IMR-90 (cell line): ENCODE measurements around the gene TRMT2B. TPM values are rescaled to one million over a fixed set of nuclear protein-coding genes. Genes with fewer than 3 reads are reported as not detected.

Experiments
- ATAC-seq: fragments of 200-7000 bp; cut with Tn5 transposase; 2 replicates; pipeline ENCODE4 v1.9.1; 2020; ENCODE audit warnings: low read depth, mild to moderate bottlenecking, moderate library complexity
- BruUV-seq: library from RNA; stranded (reverse); fragments of 400-500 nt; replicated peaks from 2 replicates; lab custom pipeline; 2021; lab: Mats Ljungman, UMichigan
- CTCF ChIA-PET: fragments of 300-600 bp; formaldehyde crosslinking; extraction: SDS; loops from one replicate; lab custom pipeline; 2021; ENCODE audit warnings: antibody characterized with exemption; lab: Yijun Ruan, JAX
- POLR2A ChIA-PET: fragments of 300-600 bp; sonication (Branson Sonifier 250); formaldehyde crosslinking; loops from one replicate; lab custom pipeline; 2022; ENCODE audit warnings: antibody characterized with exemption; ENCODE audit not compliant: unreplicated experiment; lab: Charles Lee
- DNase-seq: peaks from one replicate; pipeline ENCODE4 v3.0.0; 2013
- H2AFZ ChIP-seq: replicated peaks from 2 replicates; pipeline ENCODE3; 2013; ENCODE audit warnings: low read length, mild to moderate bottlenecking; ENCODE audit not compliant: poor library complexity
- H2AK5ac ChIP-seq: 2 replicates; pipeline ENCODE4 v1.6.1; 2013; ENCODE audit warnings: low read depth, low read length, inconsistent platforms
- H2AK9ac ChIP-seq: replicated peaks from 2 replicates; pipeline ENCODE3; 2013; ENCODE audit warnings: mild to moderate bottlenecking, low read depth, low read length, moderate library complexity; ENCODE audit not compliant: poor library complexity
- H2BK120ac ChIP-seq: 2 replicates; pipeline ENCODE4 v1.6.1; 2013; ENCODE audit warnings: low read depth, low read length, inconsistent platforms
- H2BK15ac ChIP-seq: 3 replicates; pipeline ENCODE4 v1.6.1; 2013; ENCODE audit warnings: low read depth, low read length, inconsistent platforms
- H2BK20ac ChIP-seq: 2 replicates; pipeline ENCODE4 v1.6.1; 2013; ENCODE audit warnings: low read depth, mild to moderate bottlenecking, inconsistent platforms, low read length, moderate library complexity
- H2BK5ac ChIP-seq: 2 replicates; pipeline ENCODE4 v1.6.1; 2013; ENCODE audit warnings: mild to moderate bottlenecking, low read depth, low read length, inconsistent platforms; ENCODE audit not compliant: poor library complexity, severe bottlenecking
- H3K14ac ChIP-seq: replicated peaks from 2 replicates; pipeline ENCODE4 v1.6.1; 2013; ENCODE audit warnings: low read depth, low read length, inconsistent platforms
- H3K18ac ChIP-seq: 2 replicates; pipeline ENCODE4 v1.6.1; 2013; ENCODE audit warnings: low read depth, low read length, control low read depth
- H3K23ac ChIP-seq: 2 replicates; pipeline ENCODE4 v1.6.1; 2013; ENCODE audit warnings: low read depth, low read length, inconsistent platforms
- H3K27ac ChIP-seq: 2 replicates; pipeline ENCODE4 v1.5.1; 2013; ENCODE audit warnings: mild to moderate bottlenecking, control low read depth, low read length; ENCODE audit not compliant: insufficient read depth
- H3K27me3 ChIP-seq: 2 replicates; pipeline ENCODE4 v1.6.1; 2013; ENCODE audit warnings: low read length; ENCODE audit not compliant: control insufficient read depth, insufficient read depth
- H3K36me3 ChIP-seq: 2 replicates; pipeline ENCODE4 v1.6.1; 2013; ENCODE audit warnings: low read length, mixed read lengths; ENCODE audit not compliant: control insufficient read depth, insufficient read depth
- H3K4ac ChIP-seq: 2 replicates; pipeline ENCODE4 v1.6.1; 2013; ENCODE audit warnings: low read depth, low read length, inconsistent platforms
- H3K4me1 ChIP-seq: 2 replicates; pipeline ENCODE4 v1.6.1; 2013; ENCODE audit warnings: low read length, mixed read lengths; ENCODE audit not compliant: control insufficient read depth, insufficient read depth
- H3K4me2 ChIP-seq: 2 replicates; pipeline ENCODE4 v1.6.1; 2013; ENCODE audit warnings: low read depth, mild to moderate bottlenecking, control low read depth, low read length, moderate library complexity
- H3K4me3 ChIP-seq: 2 replicates; pipeline ENCODE4 v1.5.1; 2013; ENCODE audit warnings: low read depth, mild to moderate bottlenecking, control low read depth, low read length, moderate library complexity; ENCODE audit not compliant: insufficient read depth
- H3K56ac ChIP-seq: 2 replicates; pipeline ENCODE4 v1.6.1; 2013; ENCODE audit warnings: low read length, inconsistent platforms; ENCODE audit not compliant: insufficient read depth; ENCODE audit errors: extremely low read depth
- H3K79me1 ChIP-seq, 2 experiments: 2 replicates each; pipeline ENCODE4 v1.6.1; 2013; ENCODE audit warnings: low read length in 2 of 2, inconsistent platforms in 1 of 2, low read depth in 1 of 2
- H3K9ac ChIP-seq: 2 replicates; pipeline ENCODE4 v1.6.1; 2013; ENCODE audit warnings: low read depth, low read length, control low read depth
- H3K9me1 ChIP-seq: 2 replicates; pipeline ENCODE4 v1.6.1; 2013; ENCODE audit warnings: low read length, inconsistent platforms; ENCODE audit not compliant: insufficient read depth
- H3K9me3 ChIP-seq: 2 replicates; pipeline ENCODE4 v1.6.1; 2013; ENCODE audit warnings: low read length; ENCODE audit not compliant: control insufficient read depth, insufficient read depth
- H4K20me1 ChIP-seq: 2 replicates; pipeline ENCODE4 v1.6.1; 2013; ENCODE audit warnings: low read length, inconsistent platforms; ENCODE audit not compliant: insufficient read depth
- H4K5ac ChIP-seq: 2 replicates; pipeline ENCODE4 v1.6.1; 2013; ENCODE audit warnings: mild to moderate bottlenecking, low read depth, low read length, control low read depth
- H4K8ac ChIP-seq, 2 experiments: 2 replicates each; pipeline ENCODE4 v1.6.1; 2013; ENCODE audit warnings: low read depth in 2 of 2, low read length in 2 of 2, control low read depth in 1 of 2, inconsistent platforms in 1 of 2
- H4K91ac ChIP-seq: 2 replicates; pipeline ENCODE4 v1.6.1; 2013; ENCODE audit warnings: low read depth, low read length, inconsistent platforms; ENCODE audit not compliant: insufficient read depth
- CEBPB ChIP-seq: IDR thresholded peaks from 2 replicates; pipeline ENCODE4 v1.6.1; 2012; ENCODE audit warnings: low read depth, low read length, improper control_type of control experiment
- FOS ChIP-seq: fragments of 150-350 bp; IDR thresholded peaks from 2 replicates; pipeline ENCODE4 v1.6.1; 2016; ENCODE audit warnings: low read depth, low read length
- MAZ ChIP-seq: IDR thresholded peaks from 2 replicates; pipeline ENCODE4 v1.6.1; 2012; ENCODE audit warnings: low read depth, mild to moderate bottlenecking, low read length, improper control_type of control experiment, moderate library complexity, borderline replicate concordance
- WGBS, 2 experiments: methylation state at CpG; one replicate each; pipeline versions ENCODE4 v1.1.5 to v1.1.7; 2013; ENCODE audit warnings: missing lambda C conversion rate in 2 of 2; ENCODE audit not compliant: insufficient read length in 1 of 2; ENCODE audit errors: extremely low coverage in 2 of 2; 5-methylcytosine and 5-hydroxymethylcytosine counted together
- dilution Hi-C: fragments of 300-500 bp; cut with HindIII; formaldehyde crosslinking; loops from one replicate; pipeline ENCODE4 v1.14.3; 2018; ENCODE audit warnings: low sequenced_read_pairs; ENCODE audit not compliant: unreplicated experiment
- in situ Hi-C: fragments of 300-500 bp; cut with MboI; formaldehyde crosslinking; loops from 3 replicates; pipeline ENCODE4 v1.14.3; 2019; ENCODE audit warnings: low sequenced_read_pairs, inconsistent platforms, mixed read lengths
- intact Hi-C: fragments of 100-400 bp; cut with micrococcal nuclease; formaldehyde crosslinking; loops from 2 replicates; pipeline ENCODE4 v1.10.0; 2022
- polyA plus RNA-seq, 3 experiments: library from polyadenylated mRNA; depleted of rRNA; stranded (reverse); fragments of >200 nt; gene quantifications; 2 replicates each; pipeline ENCODE4 v1.2.3, GENCODE V29; 2012; ENCODE audit warnings: low replicate concordance in 1 of 3
- total RNA-seq: library from RNA; depleted of rRNA; stranded (reverse); fragments of >200 nt; gene quantifications from 2 replicates; pipeline ENCODE4 v1.2.3, GENCODE V29; 2012

Gene TRMT2B
- total and polyA plus RNA-seq, 2 of the 4 experiments (the other 2 are of a cell fraction): 7.7 to 13.4 TPM

- no peak overlapping the region for H4K5ac ChIP-seq
- no peak overlapping the region for H3K14ac ChIP-seq
- H4K8ac ChIP-seq: no peak overlapping the region
- peak overlapping the region; percentile 56; the same call in 1 of the 2 replicates for H2BK120ac ChIP-seq
- peak overlapping the region; percentile 91; the same call in 1 of the 2 replicates for H2BK20ac ChIP-seq
- peak overlapping the region; percentile 76 for H2BK5ac ChIP-seq
- no peak overlapping the region; the same call in 1 of the 2 replicates for H3K18ac ChIP-seq
- in situ Hi-C loops: no loop called here
- DNase-seq: peak; percentile 87
- H2BK15ac ChIP-seq: no peak overlapping the region
- H3K4me1 ChIP-seq: peaks cover 17% of the 10 kb centered on the region
- TF ChIP-seq MAZ (no peak), CEBPB (peak; percentile 18; the same call in 1 of the 2 replicates), FOS (peak; percentile 58; the same call in 1 of the 2 replicates)
- intact Hi-C loops: no loop called here
- peak; percentile 65 for ATAC-seq
- no peak overlapping the region for H3K4me2 ChIP-seq
- no peaks in the 10 kb centered on the region for H3K9me3 ChIP-seq
- no peak overlapping the region for H2AFZ ChIP-seq
- no peak overlapping the region for H2AK5ac ChIP-seq
- no peak overlapping the region for H3K27ac ChIP-seq
- BruUV-seq: no TSS peak
- peak overlapping the region; percentile 23; the same call in 1 of the 2 replicates for H4K91ac ChIP-seq
- H3K23ac ChIP-seq: no peak overlapping the region
- H3K36me3 ChIP-seq: no peaks in the 10 kb centered on the region
- no peaks in the 10 kb centered on the region for H3K27me3 ChIP-seq
- ChIA-PET CTCF (no interaction called here), POLR2A (no interaction called here)
- H3K79me1 ChIP-seq: no peaks in the 10 kb centered on the region
- no peak overlapping the region for H3K9ac ChIP-seq
- peak overlapping the region; percentile 45; the same call in 1 of the 2 replicates for H3K4ac ChIP-seq
- H3K56ac ChIP-seq: no peak overlapping the region
- no peak overlapping the region for H2AK9ac ChIP-seq
- H4K20me1 ChIP-seq: no peaks in the 10 kb centered on the region
- no peaks in the 10 kb centered on the region; the same call in 1 of the 2 replicates for H3K9me1 ChIP-seq
- no CpG with 5 or more reads among the region's 19 CpGs for WGBS, 2 experiments
- dilution Hi-C loops: no loop called here
- H3K4me3 ChIP-seq: no peak overlapping the region
Measured at GRCh38 chrX:100973411-100973810, 78.5 kb downstream of the TRMT2B start.
